H9 (cell line): Measurements from ENCODE around the gene VSTM4. TPM values are rescaled to one million over a fixed set of nuclear protein-coding genes. Genes with fewer than 3 reads are reported as not detected.

Experiments
- DNase-seq: peaks from one replicate; pipeline ENCODE4 v3.0.0-alpha.2; 2017
- H2AFZ ChIP-seq: one replicate; pipeline ENCODE4 v1.6.1; 2013; ENCODE audit warnings: mild to moderate bottlenecking, low read length, control low read depth, moderate library complexity
- H2AK5ac ChIP-seq: 2 replicates; pipeline ENCODE4 v1.6.1; 2013; ENCODE audit warnings: low read length, control low read depth, mixed read lengths; ENCODE audit not compliant: insufficient read length
- H2BK120ac ChIP-seq: one replicate; pipeline ENCODE4 v1.6.1; 2013; ENCODE audit warnings: low read depth, mild to moderate bottlenecking, low read length, control low read depth, inconsistent platforms; ENCODE audit not compliant: poor library complexity, severe bottlenecking
- H2BK12ac ChIP-seq: 2 replicates; pipeline ENCODE4 v1.6.1; 2013; ENCODE audit warnings: low read length, control low read depth, mixed read lengths, low read depth; ENCODE audit not compliant: insufficient read length
- H2BK15ac ChIP-seq: 2 replicates; pipeline ENCODE4 v1.6.1; 2013; ENCODE audit warnings: low read depth, low read length, control low read depth
- H2BK20ac ChIP-seq: one replicate; pipeline ENCODE4 v1.6.1; 2013; ENCODE audit warnings: low read depth, mild to moderate bottlenecking, low read length, control low read depth, inconsistent platforms; ENCODE audit not compliant: poor library complexity, severe bottlenecking
- H2BK5ac ChIP-seq: 2 replicates; pipeline ENCODE4 v1.6.1; 2013; ENCODE audit warnings: low read length, control low read depth, mixed read lengths; ENCODE audit not compliant: insufficient read length
- H3K14ac ChIP-seq: 2 replicates; pipeline ENCODE4 v1.6.1; 2013; ENCODE audit warnings: low read length, control low read depth; ENCODE audit not compliant: insufficient read depth
- H3K18ac ChIP-seq: 2 replicates; pipeline ENCODE4 v1.6.1; 2013; ENCODE audit warnings: low read depth, mild to moderate bottlenecking, mixed read lengths, low read length, control low read depth; ENCODE audit not compliant: insufficient read length
- H3K23ac ChIP-seq: 2 replicates; pipeline ENCODE4 v1.6.1; 2013; ENCODE audit warnings: low read length, control low read depth, mixed read lengths, low read depth; ENCODE audit not compliant: insufficient read length
- H3K23me2 ChIP-seq: 2 replicates; pipeline ENCODE4 v1.6.1; 2013; ENCODE audit warnings: low read depth, mild to moderate bottlenecking, mixed read lengths, low read length, control low read depth; ENCODE audit not compliant: insufficient read length, poor library complexity, severe bottlenecking
- H3K27ac ChIP-seq: 2 replicates; pipeline ENCODE4 v1.5.1; 2013; ENCODE audit warnings: low read length, control low read depth, mixed read lengths, low read depth; ENCODE audit not compliant: insufficient read length
- H3K27me3 ChIP-seq: 2 replicates; pipeline ENCODE4 v1.6.1; 2013; ENCODE audit warnings: low read length, control low read depth, inconsistent platforms; ENCODE audit not compliant: insufficient read depth
- H3K4ac ChIP-seq: 2 replicates; pipeline ENCODE4 v1.6.1; 2013; ENCODE audit warnings: low read depth, mild to moderate bottlenecking, control low read depth, inconsistent platforms, low read length, moderate library complexity
- H3K4me1 ChIP-seq: 2 replicates; pipeline ENCODE4 v1.6.1; 2013; ENCODE audit warnings: low read length, control low read depth, inconsistent platforms; ENCODE audit not compliant: insufficient read depth
- H3K4me2 ChIP-seq: 2 replicates; pipeline ENCODE4 v1.6.1; 2013; ENCODE audit warnings: low read length, control low read depth, mixed read lengths; ENCODE audit not compliant: insufficient read length, insufficient read depth
- H3K56ac ChIP-seq: 2 replicates; pipeline ENCODE4 v1.6.1; 2013; ENCODE audit warnings: low read depth, mild to moderate bottlenecking, mixed read lengths, low read length, control low read depth; ENCODE audit not compliant: insufficient read length
- H3K79me1 ChIP-seq: 2 replicates; pipeline ENCODE4 v1.6.1; 2013; ENCODE audit warnings: low read depth, mild to moderate bottlenecking, moderate library complexity, low read length, control low read depth, inconsistent platforms; ENCODE audit not compliant: insufficient read depth, poor library complexity, severe bottlenecking
- H3K79me2 ChIP-seq: 2 replicates; pipeline ENCODE4 v1.6.1; 2013; ENCODE audit warnings: low read length, control low read depth, inconsistent platforms; ENCODE audit not compliant: insufficient read depth
- H3K9ac ChIP-seq: 2 replicates; pipeline ENCODE4 v1.6.1; 2013; ENCODE audit warnings: low read length, control low read depth, mixed read lengths; ENCODE audit not compliant: insufficient read length; ENCODE audit errors: extremely low read depth
- H3K9me3 ChIP-seq: one replicate; pipeline ENCODE4 v1.6.1; 2013; ENCODE audit warnings: low read depth, low read length, inconsistent platforms; ENCODE audit not compliant: control insufficient read depth
- H3T11ph ChIP-seq: one replicate; pipeline ENCODE4 v1.6.1; 2013; ENCODE audit warnings: mild to moderate bottlenecking, low read length, control low read depth, inconsistent platforms
- H4K20me1 ChIP-seq: one replicate; pipeline ENCODE4 v1.6.1; 2013; ENCODE audit not compliant: control insufficient read depth, insufficient read length, insufficient read depth
- H4K5ac ChIP-seq: 2 replicates; pipeline ENCODE4 v1.6.1; 2013; ENCODE audit warnings: low read depth, mild to moderate bottlenecking, mixed read lengths, low read length, control low read depth; ENCODE audit not compliant: insufficient read length
- H4K8ac ChIP-seq: replicated peaks from 2 replicates; pipeline ENCODE4 v1.6.1; 2013; ENCODE audit warnings: low read length, control low read depth, mixed read lengths, low read depth; ENCODE audit not compliant: insufficient read length
- H4K91ac ChIP-seq: 2 replicates; pipeline ENCODE4 v1.6.1; 2013; ENCODE audit warnings: low read depth, mild to moderate bottlenecking, moderate library complexity, mixed read lengths, low read length, control low read depth; ENCODE audit not compliant: insufficient read length
- H3K27ac Mint-ChIP-seq, 3 experiments: 2 replicates in 2 of 3; 3 replicates in 1 of 3; pipeline ENCODE4 v1.8.0; 2020 to 2021; ENCODE audit warnings: mixed read lengths in 3 of 3, mild to moderate bottlenecking in 1 of 3, moderate library complexity in 1 of 3
- H3K27me3 Mint-ChIP-seq: 2 replicates; pipeline ENCODE4 v1.8.0; 2021; ENCODE audit warnings: low read depth, mild to moderate bottlenecking, moderate library complexity, mixed read lengths
- H3K36me3 Mint-ChIP-seq, 3 experiments: 2 replicates in 2 of 3; 3 replicates in 1 of 3; pipeline ENCODE4 v1.8.0; 2020 to 2021; ENCODE audit warnings: low read depth in 3 of 3, mixed read lengths in 3 of 3; ENCODE audit not compliant: insufficient read depth in 1 of 3
- H3K4me1 Mint-ChIP-seq, 2 experiments: 2 replicates each; pipeline ENCODE4 v1.8.0; 2020; ENCODE audit warnings: mixed read lengths in 2 of 2
- H3K4me3 Mint-ChIP-seq, 2 experiments: 2 replicates in 1 of 2; 3 replicates in 1 of 2; pipeline ENCODE4 v1.8.0; 2020 to 2021; ENCODE audit warnings: mild to moderate bottlenecking in 2 of 2, mixed read lengths in 2 of 2, moderate library complexity in 1 of 2
- H3K9me3 Mint-ChIP-seq, 2 experiments: 2 replicates in 1 of 2; 3 replicates in 1 of 2; pipeline ENCODE4 v1.8.0; 2020; ENCODE audit warnings: mild to moderate bottlenecking in 2 of 2, mixed read lengths in 2 of 2, moderate library complexity in 1 of 2
- CTCF ChIP-seq: fragments of 200-600 bp; sonication (generic); conservative IDR thresholded peaks from 3 replicates; pipeline ENCODE4 v1.8.0; 2021; ENCODE audit warnings: antibody characterized with exemption, mild to moderate bottlenecking
- WGBS: extraction: QIAGEN DNeasy Blood & Tissue Kit; methylation state at CpG from one replicate; pipeline ENCODE4 v1.1.7; 2013; ENCODE audit warnings: missing lambda C conversion rate, low lambda C conversion rate, mixed read lengths; ENCODE audit not compliant: insufficient read length; ENCODE audit errors: extremely low coverage; 5-methylcytosine and 5-hydroxymethylcytosine counted together
- total RNA-seq: library from RNA; stranded (reverse); gene quantifications from 2 replicates; pipeline ENCODE4 v1.2.1, GENCODE V29; 2021

The VSTM4 gene
- total RNA-seq, 1 experiment from 2014 or later: 0.44 TPM

- Histone ChIP-seq H3T11ph (no peak overlapping the region), H2BK20ac (no peak overlapping the region), H3K18ac (no peak overlapping the region), H4K5ac (no peak overlapping the region), H3K4me1 (no peaks in the 10 kb centered on the region), H3K27me3 (no peaks in the 10 kb centered on the region), H3K79me2 (no peaks in the 10 kb centered on the region), H4K20me1 (no peaks in the 10 kb centered on the region), H3K9me3 (no peaks in the 10 kb centered on the region), H2AK5ac (no peak overlapping the region), H2BK12ac (no peak overlapping the region), H3K23ac (no peak overlapping the region), H3K4me2 (no peak overlapping the region), H3K4ac (no peak overlapping the region), H3K79me1 (no peaks in the 10 kb centered on the region), H4K91ac (no peak overlapping the region), H3K27ac (no peak overlapping the region), H2BK120ac (no peak overlapping the region), H2AFZ (no peak overlapping the region), H3K23me2 (no peaks in the 10 kb centered on the region), H3K56ac (no peak overlapping the region), H4K8ac (no peak overlapping the region), H2BK5ac (no peak overlapping the region), H2BK15ac (no peak overlapping the region), H3K14ac (no peak overlapping the region), H3K9ac (no peak overlapping the region)
- Mint-ChIP-seq H3K27me3 (peaks cover 9% of the 10 kb centered on the region), H3K36me3 (no peaks in the 10 kb centered on the region), H3K4me1 (peaks cover 5 to 8% of the 10 kb centered on the region in 2 experiments), H3K4me3 (no peak overlapping the region), H3K27ac (no peak overlapping the region), H3K9me3 (no peaks in the 10 kb centered on the region)
- no CpG with 5 or more reads among the region's 8 CpGs for WGBS
- no peak for TF ChIP-seq CTCF
- DNase-seq: no peak
Observed at GRCh38 chr10:49009199-49009979, 105.9 kb downstream of the VSTM4 start.
